Loucy (cell line): ENCODE measurements around the gene SCN8A.

ENCODE experiments used
- EZH2phosphoT487 ChIP-seq: fragments of 200-600 bp; IDR thresholded peaks from 2 replicates; pipeline ENCODE4 v1.6.1; 2018; ENCODE audit warnings: antibody characterized with exemption, mild to moderate bottlenecking, moderate library complexity, borderline replicate concordance
- TF ChIP-seq, protein P1 (sequence below): fragments of 200-600 bp; sonication (generic); conservative IDR thresholded peaks from 2 replicates; pipeline ENCODE4 v1.5.1; 2014; ENCODE audit warnings: mild to moderate bottlenecking, antibody characterized with exemption, low read length

DNA sequence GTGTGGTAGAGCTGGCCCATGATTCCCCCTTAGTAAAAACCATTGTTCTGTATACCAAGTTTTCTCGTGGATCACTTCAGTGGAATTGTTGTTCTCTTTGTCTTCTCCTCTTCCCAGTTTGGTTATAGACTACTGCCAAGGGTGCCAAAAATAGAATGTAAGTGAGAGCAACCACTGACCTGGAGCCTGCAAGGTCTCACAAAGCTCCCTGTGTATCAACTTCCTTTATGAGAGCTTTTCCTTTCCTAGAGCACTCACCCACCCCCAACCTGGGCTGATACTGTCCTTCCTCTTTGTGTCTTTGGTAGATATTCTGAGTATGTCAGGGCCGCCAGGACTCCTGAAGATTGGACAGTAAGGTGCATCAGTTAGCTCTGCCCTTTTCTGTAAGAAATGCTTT is 101.0 kb downstream of the SCN8A start:
- TF ChIP-seq, protein P1, sequence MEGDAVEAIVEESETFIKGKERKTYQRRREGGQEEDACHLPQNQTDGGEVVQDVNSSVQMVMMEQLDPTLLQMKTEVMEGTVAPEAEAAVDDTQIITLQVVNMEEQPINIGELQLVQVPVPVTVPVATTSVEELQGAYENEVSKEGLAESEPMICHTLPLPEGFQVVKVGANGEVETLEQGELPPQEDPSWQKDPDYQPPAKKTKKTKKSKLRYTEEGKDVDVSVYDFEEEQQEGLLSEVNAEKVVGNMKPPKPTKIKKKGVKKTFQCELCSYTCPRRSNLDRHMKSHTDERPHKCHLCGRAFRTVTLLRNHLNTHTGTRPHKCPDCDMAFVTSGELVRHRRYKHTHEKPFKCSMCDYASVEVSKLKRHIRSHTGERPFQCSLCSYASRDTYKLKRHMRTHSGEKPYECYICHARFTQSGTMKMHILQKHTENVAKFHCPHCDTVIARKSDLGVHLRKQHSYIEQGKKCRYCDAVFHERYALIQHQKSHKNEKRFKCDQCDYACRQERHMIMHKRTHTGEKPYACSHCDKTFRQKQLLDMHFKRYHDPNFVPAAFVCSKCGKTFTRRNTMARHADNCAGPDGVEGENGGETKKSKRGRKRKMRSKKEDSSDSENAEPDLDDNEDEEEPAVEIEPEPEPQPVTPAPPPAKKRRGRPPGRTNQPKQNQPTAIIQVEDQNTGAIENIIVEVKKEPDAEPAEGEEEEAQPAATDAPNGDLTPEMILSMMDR: no peak
- no peak for TF ChIP-seq EZH2phosphoT487
